SH-SY5Y (cell line): ENCODE data around the gene DAGLA.

Source experiments
- GATA2 ChIP-seq: IDR thresholded peaks from 2 replicates; pipeline ENCODE4 v1.6.1; 2011; ENCODE audit warnings: mild to moderate bottlenecking, low read depth, low read length
- GATA3 ChIP-seq: IDR thresholded peaks from 2 replicates; pipeline ENCODE4 v1.6.1; 2011; ENCODE audit warnings: low read depth, mild to moderate bottlenecking, low read length, moderate library complexity

DAGLA gene

DNA sequence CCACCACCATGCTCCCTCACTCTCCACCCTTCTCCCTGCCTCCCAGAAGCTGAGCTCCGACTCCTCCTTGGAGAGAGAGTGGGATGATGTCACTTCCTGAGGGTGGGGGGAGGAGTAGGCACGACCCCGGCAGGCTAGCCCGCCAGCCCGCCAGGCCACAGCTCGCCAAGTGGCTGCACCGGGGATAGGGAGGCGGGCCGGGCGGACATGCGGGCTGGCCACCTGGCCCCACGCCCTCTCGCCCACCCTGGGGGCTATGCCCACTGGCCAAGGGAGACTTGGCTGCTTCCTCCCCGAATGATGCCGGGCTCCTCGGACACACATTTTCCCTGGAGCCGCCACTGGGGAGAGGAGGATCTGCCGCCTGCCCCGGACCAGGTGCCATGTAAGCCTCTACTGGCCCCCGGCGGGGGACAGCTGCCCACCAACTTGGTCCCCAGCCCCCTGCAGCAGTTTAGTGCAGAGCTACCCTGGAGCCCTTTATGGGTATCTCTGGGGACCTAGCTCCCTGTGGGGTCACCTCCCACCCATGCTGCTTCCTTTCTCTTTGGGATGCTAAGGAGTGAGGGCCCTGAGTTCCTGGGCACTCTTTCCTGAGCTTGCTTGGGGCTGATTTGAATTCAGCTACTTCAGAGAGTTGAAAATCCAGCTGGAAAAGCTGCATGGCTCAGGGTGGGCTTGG is 38.6 kb downstream of the DAGLA start:
- TF ChIP-seq GATA3 = no peak
- TF ChIP-seq GATA2 = no peak

DNA sequence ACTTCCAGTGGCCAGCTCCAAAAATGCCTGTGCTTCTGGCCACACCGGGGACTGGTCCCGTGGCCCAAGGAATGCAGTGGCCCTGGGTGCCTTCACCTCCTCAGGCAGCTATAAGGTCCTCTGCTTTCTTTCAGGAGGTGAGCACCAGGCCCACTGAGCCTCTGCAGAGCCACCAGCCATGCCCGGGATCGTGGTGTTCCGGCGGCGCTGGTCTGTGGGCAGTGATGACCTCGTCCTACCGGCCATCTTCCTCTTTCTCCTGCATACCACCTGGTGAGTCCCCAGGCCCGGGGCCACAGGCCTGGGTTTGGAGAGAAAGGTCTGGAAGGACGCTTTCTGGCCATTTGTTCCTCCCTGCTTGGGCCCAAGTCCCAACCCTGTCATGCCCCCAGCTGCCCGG is 39.8 kb downstream of the DAGLA start:
- TF ChIP-seq GATA2 = no peak
- TF ChIP-seq GATA3 = no peak

DNA sequence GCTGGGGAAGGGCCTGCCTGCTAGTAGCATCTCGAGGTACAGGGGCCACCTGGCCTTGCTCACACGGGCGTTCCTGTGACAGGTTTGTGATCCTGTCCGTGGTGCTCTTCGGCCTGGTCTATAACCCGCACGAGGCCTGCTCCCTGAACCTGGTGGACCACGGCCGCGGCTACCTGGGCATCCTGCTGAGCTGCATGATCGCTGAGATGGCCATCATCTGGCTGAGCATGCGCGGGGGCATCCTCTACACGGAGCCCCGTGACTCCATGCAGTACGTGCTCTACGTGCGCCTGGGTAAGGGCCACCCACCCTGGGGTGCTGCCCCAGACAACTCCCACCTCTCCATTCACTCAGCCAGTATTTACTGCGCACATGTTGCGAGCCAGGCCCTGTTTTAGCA is 40.4 kb downstream of the DAGLA start:
- TF ChIP-seq GATA3 (no peak), GATA2 (no peak)

DNA sequence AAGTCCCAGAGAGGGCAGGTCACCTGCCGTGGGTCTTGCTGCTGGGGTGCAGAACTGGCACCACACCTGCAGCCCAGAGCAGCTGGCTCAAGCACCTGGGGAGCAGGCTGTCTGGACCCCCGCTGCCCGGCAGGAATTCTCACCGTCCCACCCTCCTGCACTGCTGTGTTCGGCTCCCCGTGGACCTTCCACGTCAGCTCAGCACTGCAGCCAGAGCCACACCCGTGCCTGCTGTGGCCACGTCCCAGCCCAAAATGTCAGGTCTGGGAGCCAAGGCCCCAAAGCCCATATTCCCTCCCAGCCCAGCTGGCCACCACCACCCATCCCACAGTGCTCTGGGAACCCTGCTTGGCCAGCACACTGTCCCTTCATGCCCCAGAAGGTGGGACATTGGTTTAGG is 44.2 kb downstream of the DAGLA start:
- TF ChIP-seq GATA3 (no peak), GATA2 (no peak)

DNA sequence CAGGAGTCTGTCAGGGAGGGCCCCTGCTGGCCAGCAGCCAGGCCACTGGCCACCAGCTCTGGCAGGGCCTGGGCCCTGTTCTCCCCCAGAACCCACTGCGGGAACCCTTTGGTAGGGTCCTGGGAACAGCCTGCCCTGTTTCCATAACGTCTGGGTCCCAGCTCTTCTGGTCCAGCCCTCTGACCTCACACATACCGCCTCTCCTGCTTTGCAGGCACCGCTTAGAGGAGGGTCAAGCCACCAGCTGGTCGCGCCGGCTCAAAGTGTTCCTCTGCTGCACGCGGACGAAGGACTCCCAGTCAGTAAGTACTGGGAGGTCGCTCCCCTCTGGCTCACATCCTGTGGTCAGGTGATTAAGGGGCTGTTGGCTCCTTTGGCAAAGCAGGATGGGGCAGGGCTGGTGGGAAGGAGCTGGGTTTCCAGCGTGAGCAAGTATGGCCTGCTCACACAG is 45.6 kb downstream of the DAGLA start:
- TF ChIP-seq GATA3 (no peak), GATA2 (no peak)

DNA sequence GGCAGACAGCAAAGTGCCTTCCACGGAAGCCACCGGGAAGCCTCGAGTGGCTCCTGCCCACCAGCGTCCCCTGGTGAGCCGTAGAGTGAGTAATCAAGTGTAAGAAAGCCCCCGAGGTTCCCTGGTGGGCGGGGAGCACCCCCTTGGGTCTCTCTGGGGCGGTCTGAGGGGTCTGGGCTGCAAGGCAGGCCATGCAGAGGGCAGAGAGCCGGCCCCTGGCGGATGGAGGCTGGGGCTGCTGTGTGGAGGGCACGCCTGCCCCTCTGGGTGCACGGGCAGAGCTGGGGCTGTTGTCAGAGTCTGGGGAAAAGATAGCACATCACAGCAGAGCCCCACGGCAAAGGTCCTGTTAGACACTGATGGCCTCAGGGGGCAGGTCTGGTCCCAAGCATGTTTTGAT is 46.6 kb downstream of the DAGLA start:
- TF ChIP-seq GATA2 (no peak), GATA3 (no peak)

DNA sequence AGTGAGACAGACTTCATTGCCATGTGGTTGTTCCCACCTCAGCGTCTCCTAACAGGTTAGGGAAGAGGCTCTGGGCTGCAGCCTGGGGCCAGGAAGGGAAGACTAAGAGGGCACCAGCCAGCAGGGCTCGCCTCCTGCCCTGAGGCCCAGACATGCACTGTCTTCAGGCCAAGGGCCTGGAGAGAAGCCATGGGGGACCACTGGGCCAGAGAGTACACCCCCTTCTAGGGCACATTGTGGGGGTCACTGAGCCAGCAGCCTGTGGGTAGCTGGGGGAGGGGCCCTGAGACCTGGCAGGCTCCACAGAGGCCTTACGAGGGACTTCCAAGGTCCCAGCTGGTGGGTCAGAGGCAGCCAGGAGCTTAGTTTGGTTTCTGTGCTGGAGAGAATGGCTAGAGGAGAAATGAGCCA is 47.2 kb downstream of the DAGLA start:
- TF ChIP-seq GATA2 = no peak
- no peak for TF ChIP-seq GATA3

DNA sequence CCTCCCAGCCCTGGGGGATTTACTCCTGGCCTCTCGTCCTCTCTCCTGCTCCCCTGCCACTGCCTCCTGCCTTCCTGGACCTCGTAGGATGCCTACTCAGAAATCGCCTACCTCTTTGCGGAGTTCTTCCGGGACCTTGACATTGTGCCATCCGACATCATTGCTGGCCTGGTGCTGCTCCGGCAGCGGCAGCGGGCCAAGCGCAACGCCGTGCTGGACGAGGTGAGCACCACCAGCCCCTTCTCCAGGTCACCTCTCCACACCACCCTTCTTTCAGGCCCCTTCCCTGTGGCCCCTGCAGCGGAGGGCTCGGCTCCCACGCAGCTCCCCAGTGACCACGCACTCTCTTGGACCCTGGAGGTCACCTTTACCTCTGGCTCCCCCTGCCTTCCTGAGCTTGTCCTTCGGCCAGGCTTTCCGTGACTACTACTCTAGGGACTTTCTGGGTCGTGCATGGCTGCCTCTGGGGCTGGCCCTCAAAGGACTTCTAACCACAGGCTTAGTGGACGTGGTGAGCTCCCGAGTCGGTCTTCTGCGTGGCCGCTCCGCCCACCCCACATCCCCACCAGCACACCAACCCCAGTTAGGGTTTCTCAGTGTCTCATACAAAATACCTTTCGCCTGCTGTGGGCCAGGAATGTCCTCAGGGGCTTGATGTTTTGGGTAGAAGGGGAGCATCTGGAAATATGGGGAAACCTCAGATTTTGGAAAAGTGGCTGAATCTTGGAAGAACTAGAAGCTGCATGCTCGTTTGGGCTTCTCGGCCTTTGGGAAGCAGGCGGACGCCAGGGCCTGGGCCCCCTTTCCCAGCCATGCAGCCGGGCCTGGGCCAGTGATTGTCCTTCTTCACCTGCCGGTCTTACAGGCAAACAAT is 48.1 kb downstream of the DAGLA start:
- no peak for TF ChIP-seq GATA3
- TF ChIP-seq GATA2 = no peak

DNA sequence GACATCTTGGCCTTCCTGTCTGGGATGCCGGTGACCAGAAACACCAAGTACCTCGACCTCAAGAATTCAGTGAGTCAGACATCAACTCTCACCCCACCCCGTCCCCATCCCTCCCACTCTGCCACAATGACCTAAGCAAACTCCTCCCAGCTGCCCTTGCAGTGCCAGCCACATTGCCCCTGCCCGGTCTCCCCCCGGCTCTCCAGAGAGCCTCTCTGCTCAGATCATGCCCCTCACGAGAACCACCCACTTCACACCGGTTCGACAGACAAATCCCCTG is 48.7 kb downstream of the DAGLA start:
- TF ChIP-seq GATA3 (no peak), GATA2 (no peak)

DNA sequence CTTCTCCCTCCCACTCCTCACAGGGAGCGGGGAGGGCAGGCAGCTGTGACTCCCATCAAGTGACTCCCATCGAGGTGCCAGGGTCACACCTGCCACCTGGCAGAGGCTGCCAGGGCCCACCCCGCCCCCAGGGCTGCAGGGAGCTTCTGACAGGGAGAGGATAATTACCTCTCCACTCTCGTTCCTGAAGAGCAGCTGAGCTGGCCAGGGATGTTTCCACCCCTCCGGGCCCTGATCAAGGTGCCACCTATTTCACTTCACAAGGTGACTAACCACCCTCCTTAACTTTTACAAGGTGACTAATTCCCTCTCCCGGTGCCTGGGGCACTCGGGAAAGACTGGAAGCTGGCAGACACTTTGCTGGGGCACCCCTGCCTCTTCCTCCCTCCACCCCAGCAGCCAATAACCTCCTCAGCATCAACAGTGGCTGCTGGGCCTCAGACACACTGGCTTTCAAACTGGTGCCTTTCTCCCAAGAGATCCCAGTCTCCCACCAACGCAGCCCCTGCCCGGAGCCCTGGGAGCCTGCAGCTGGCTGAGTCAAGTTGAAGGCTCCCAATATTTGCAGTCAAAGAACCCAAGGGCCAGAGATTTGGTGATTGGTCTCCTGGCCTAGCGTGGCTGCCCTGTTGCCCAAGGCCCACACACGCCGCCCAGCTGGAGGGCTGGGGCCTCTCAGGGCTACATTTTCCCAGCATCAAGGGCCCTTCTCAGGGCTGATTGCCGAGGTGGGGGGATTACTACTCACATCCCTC is 50.2 kb downstream of the DAGLA start:
- TF ChIP-seq GATA2 (no peak), GATA3 (no peak)

DNA sequence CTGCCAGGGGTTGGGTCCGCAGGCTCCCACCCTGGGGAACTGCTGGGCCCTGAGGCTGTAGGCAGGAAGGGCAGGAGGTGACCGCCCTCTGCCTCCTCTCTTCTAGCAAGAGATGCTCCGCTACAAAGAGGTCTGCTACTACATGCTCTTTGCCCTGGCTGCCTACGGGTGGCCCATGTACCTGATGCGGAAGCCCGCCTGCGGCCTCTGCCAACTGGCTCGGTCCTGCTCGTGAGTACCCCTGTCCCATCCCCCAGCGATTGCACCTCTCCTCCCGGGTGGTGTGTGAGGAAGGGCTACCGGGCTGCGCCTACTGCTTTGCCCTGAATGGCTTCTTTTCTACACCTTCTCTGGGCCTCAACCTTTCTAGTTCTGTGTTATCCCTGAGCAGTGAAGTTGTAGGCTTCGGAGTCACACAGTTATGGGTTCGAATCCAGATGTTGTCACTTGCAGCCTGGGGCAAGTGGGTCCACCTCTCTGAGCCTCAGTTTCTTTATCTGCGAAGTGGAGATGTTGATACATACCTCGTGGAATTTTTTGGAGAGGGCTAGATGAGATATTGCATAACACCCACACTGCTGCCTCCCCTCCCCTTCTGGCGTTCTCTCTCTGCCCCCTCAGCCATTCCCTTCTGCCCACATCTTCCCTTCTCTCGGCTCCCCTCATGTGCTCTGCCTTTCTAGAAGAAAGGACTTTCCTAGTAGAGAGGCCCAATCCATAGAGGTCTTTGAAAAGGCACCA is 51.2 kb downstream of the DAGLA start:
- TF ChIP-seq GATA3 (no peak), GATA2 (no peak)

DNA sequence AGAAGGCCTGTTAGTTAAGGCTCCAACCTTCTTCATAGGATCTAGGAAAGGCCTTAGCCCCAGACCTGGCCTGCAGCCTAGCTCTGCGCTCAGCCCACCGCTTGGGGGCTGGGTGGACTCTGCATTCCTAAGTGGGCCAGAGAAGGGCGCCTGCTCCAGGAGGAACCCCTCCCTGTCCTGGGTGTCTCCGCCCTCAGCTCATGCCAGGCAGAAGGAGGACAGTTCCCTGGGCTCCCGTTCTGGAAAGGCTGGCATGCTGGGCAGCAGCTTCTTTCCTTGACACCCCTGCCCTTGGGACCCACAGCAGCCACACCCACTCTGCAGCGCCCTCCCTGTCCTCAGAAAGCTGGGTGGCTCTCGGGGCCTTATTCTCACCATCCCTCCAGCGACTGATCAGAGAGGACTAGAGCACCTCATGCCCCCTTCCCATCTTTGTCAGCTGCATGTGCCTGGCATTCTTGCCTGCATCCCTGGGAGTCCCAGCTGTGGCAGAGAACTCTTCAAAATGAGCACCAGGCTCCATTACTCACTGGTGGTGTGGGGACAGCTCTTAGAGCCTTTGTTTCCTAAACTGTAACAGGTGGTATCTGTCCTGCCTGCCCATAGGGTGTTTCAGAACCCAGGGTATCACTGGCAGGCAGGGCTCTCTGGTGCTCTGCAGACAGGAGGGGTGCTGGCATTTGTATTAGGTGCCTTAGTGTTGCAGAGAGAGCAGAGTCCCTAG is 51.9 kb downstream of the DAGLA start:
- no peak for TF ChIP-seq GATA2

DNA sequence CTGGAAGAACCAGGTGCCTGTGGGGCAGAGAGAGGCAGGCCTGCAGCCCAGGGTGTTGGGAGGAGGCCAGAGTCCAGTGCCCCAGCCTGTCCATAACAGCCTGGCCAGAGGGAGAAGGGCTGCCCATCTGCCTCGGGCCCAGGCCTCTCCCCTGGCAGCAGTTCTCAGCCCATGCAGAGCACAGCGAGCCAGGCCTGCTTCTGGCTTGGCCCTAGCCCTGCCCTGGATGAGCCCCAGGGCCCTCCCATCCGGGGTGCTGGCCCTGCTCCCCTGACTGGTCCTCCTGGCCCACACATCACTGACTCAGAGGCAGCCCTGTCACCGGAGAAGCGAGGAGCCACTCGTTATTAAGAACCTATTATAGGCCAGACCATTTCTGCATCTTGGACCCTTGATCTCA is 52.5 kb downstream of the DAGLA start:
- no peak for TF ChIP-seq GATA2
- TF ChIP-seq GATA3 = no peak
